Mucosa of descending colon (tissue), 3 donors: ENCODE results near the gene CAMK2D. TPM values are rescaled to one million over a fixed set of nuclear protein-coding genes. Genes with fewer than 3 reads are reported as not detected.

Experiments used
- ATAC-seq: fragments of 200-7000 bp; cut with Tn5 transposase; one replicate; pipeline ENCODE4 v1.9.1; 2020; ENCODE audit warnings: mild to moderate bottlenecking, moderate library complexity
- DNase-seq, 3 donors: peaks; one replicate each; pipeline ENCODE4 v3.0.0-alpha.2; 2020
- H3K36me3 ChIP-seq: fragments of 200-600 bp; one replicate; pipeline ENCODE4 v1.8.0; 2021; ENCODE audit warnings: low read depth, mild to moderate bottlenecking
- H3K4me1 ChIP-seq: fragments of 200-600 bp; one replicate; pipeline ENCODE4 v1.8.0; 2021; ENCODE audit warnings: low read depth, mild to moderate bottlenecking
- H3K4me3 ChIP-seq: fragments of 200-600 bp; one replicate; pipeline ENCODE4 v1.8.0; 2021; ENCODE audit warnings: mild to moderate bottlenecking
- H3K9me3 ChIP-seq: fragments of 200-600 bp; one replicate; pipeline ENCODE4 v1.8.0; 2021; ENCODE audit warnings: mild to moderate bottlenecking
- intact Hi-C, 2 donors: fragments of 100-400 bp; cut with DNase I in 1 of 2; cut with micrococcal nuclease in 1 of 2; formaldehyde crosslinking; loops; one replicate each; pipeline versions ENCODE4 v1.11.0 to v1.11.1; 2022; cut with DNase I, micrococcal nuclease
- total RNA-seq, 3 donors: library from RNA; stranded (reverse); fragmentation: NEBNext Ultra II Directional in 2 of 3; extraction: Animal tissue kit (Norgen Biotek cat#: 25700) in 2 of 3; gene quantifications; one replicate each; pipeline versions ENCODE4 v1.2.1 to v1.2.4, GENCODE V29; 2021 to 2023
- TF ChIP-seq, protein P1 (sequence below): fragments of 200-600 bp; IDR thresholded peaks from one replicate; pipeline ENCODE4 v1.8.0; 2022; ENCODE audit warnings: antibody characterized with exemption, mild to moderate bottlenecking
- donor health status: DM: no; HTN: no; CAD: no; lungs with moderate emphysema.
- donor health status: DM: no; HTN: no; CAD: no.
- donor health status: DM: no; HTN: yes; CAD: no.

CAMK2D gene
- total RNA-seq, 3 donors from 2014 or later = 59.8 to 83.0 (median 77.3) TPM

DNA sequence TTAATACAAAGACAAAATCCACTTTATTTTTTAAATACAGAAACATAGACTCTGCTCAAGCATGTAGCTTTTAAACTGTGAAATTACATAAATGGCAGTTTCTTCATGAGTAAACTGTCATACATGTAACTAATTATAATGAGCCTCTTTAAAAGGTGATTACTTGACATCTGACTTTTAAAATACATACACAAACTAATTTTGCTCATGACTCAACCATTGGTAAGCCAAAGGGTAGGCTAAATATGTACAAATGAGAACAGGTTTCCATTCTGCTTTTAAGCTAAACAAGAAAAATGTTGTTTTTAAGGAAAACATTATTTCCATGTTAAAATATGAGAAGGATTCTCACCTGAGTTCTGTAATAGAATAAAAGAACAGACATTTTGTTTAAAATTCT lies 27.9 kb downstream of the CAMK2D start:
- DNase-seq = no peak
- intact Hi-C loops = no loop called here

DNA sequence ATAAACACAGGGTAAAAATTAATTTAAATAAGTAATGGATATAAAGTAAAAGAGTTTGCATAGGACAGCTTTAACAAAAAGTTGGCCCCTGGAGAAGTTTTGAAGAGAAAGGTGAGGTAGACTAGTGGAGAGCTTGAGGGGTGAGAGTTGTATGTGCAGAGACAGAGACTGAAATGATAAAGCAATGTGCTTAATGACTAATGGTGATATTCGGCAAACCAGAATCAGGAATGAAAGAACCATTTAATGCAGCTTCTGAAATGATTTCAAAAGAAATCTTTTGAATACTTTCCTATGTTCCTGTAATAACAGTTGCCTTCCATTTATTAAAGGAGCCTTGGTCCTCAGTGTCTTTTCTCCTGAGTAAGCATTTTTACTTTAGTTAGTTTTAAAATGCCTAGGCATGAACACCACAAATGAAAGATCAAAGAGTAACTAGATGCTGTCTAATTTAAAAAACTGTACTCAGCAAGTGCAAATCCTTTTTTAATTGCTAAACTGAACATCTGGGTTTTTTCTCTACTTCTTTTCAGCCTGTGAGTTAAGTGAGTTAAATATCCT lies 28.5 kb downstream of the CAMK2D start:
- DNase-seq (no peak), ATAC-seq (no peak)
- Histone ChIP-seq H3K9me3 (no peaks in the 10 kb centered on the region), H3K36me3 (no peaks in the 10 kb centered on the region), H3K4me1 (peaks cover 3% of the 10 kb centered on the region), H3K4me3 (no peak overlapping the region)
- TF ChIP-seq, protein P1, sequence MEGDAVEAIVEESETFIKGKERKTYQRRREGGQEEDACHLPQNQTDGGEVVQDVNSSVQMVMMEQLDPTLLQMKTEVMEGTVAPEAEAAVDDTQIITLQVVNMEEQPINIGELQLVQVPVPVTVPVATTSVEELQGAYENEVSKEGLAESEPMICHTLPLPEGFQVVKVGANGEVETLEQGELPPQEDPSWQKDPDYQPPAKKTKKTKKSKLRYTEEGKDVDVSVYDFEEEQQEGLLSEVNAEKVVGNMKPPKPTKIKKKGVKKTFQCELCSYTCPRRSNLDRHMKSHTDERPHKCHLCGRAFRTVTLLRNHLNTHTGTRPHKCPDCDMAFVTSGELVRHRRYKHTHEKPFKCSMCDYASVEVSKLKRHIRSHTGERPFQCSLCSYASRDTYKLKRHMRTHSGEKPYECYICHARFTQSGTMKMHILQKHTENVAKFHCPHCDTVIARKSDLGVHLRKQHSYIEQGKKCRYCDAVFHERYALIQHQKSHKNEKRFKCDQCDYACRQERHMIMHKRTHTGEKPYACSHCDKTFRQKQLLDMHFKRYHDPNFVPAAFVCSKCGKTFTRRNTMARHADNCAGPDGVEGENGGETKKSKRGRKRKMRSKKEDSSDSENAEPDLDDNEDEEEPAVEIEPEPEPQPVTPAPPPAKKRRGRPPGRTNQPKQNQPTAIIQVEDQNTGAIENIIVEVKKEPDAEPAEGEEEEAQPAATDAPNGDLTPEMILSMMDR = no peak
- intact Hi-C loops = no loop called here

More for the DNA sequence above, 27.9 kb downstream of the CAMK2D start:
- no peaks in the 10 kb centered on the region for H3K36me3 ChIP-seq
- no peaks in the 10 kb centered on the region for H3K4me1 ChIP-seq
- H3K9me3 ChIP-seq = no peaks in the 10 kb centered on the region
- no peak for ATAC-seq
- TF ChIP-seq, protein P1 = no peak
- no peak overlapping the region for H3K4me3 ChIP-seq

GRCh38 chr4:113730467-113731216 lies 30.9 kb downstream of the CAMK2D start:
- Histone ChIP-seq H3K4me3 (no peak overlapping the region), H3K9me3 (no peaks in the 10 kb centered on the region), H3K4me1 (peaks cover 3% of the 10 kb centered on the region), H3K36me3 (no peaks in the 10 kb centered on the region)
- intact Hi-C loops = no loop called here
- ATAC-seq = no peak
- no peak for DNase-seq
- TF ChIP-seq, protein P1 = no peak

DNA sequence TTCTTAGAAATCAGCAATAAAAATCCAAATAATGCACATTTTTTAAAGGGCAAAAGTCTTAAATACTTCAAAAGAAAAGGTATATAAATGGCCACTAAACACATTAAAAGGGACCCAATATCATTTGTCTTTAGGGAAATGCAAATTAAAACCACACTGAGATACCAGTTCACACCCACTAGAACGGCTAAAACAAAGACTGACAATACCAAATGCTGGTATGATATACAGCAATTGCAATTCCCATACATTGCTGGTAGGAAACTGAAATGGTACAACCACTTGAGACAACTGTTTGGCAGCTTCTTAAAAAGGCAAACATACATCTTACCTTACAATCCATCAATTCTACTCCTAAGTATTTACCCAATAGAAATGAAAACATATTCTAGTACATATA lies 33.7 kb downstream of the CAMK2D start:
- intact Hi-C loops = no loop called here
- H3K9me3 ChIP-seq = no peaks in the 10 kb centered on the region
- H3K4me3 ChIP-seq = no peak overlapping the region
- TF ChIP-seq, protein P1 = no peak
- peaks cover 3% of the 10 kb centered on the region for H3K4me1 ChIP-seq
- ATAC-seq (no peak), DNase-seq (no peak)
- no peaks in the 10 kb centered on the region for H3K36me3 ChIP-seq

- Histone ChIP-seq H3K4me1 (peaks cover 3% of the 10 kb centered on the region), H3K9me3 (no peaks in the 10 kb centered on the region), H3K4me3 (no peak overlapping the region), H3K36me3 (no peaks in the 10 kb centered on the region)
- ATAC-seq (no peak), DNase-seq (no peak)
- intact Hi-C loops = no loop called here
- TF ChIP-seq, protein P1 = no peak
Measured at GRCh38 chr4:113725963-113726362, 35.6 kb downstream of the CAMK2D start.
